Testis (tissue), 3 donors: ENCODE measurements around the gene TRAPPC11. TPM values are rescaled to one million over a fixed set of nuclear protein-coding genes. Genes with fewer than 3 reads are reported as not detected.

Source experiments
- DNase-seq: peaks from one replicate; pipeline ENCODE4 v3.0.0-alpha.2; 2019
- H3K27ac ChIP-seq, 2 donors: fragments of 200-600 bp; sonication (generic); one replicate each; pipeline ENCODE4 v1.5.1; 2019
- H3K27me3 ChIP-seq: fragments of 200-600 bp; sonication (generic); one replicate; pipeline ENCODE4 v1.5.1; 2019
- H3K36me3 ChIP-seq: fragments of 200-600 bp; sonication (generic); one replicate; pipeline ENCODE4 v1.5.1; 2017; ENCODE audit warnings: low read depth; ENCODE audit errors: missing control alignments
- H3K4me1 ChIP-seq: fragments of 200-600 bp; sonication (generic); one replicate; pipeline ENCODE4 v1.5.1; 2019
- H3K4me3 ChIP-seq, 2 donors: fragments of 200-600 bp; sonication (generic); one replicate each; pipeline ENCODE4 v1.5.1; 2017 to 2019
- H3K9me3 ChIP-seq: fragments of 200-600 bp; sonication (generic); one replicate; pipeline ENCODE4 v1.5.1; 2017
- POLR2A ChIP-seq: fragments of 450-650 bp; IDR thresholded peaks from one replicate; pipeline ENCODE4 v1.6.1; 2017; ENCODE audit warnings: antibody characterized with exemption, mild to moderate bottlenecking, moderate library complexity
- WGBS, 2 donors: methylation state at CpG; one replicate each; pipeline ENCODE4 v1.1.5; 2018; 5-methylcytosine and 5-hydroxymethylcytosine counted together
- intact Hi-C: fragments of 100-400 bp; cut with DNase I; formaldehyde crosslinking; loops from one replicate; pipeline ENCODE4 v1.15.1; 2023; ENCODE audit warnings: low total_unique reads
- polyA plus RNA-seq: library from polyadenylated mRNA; stranded (reverse); fragments of 350-450 nt; fragmentation: Illumina TruSeq; extraction: RNeasy Lipid Tissue Mini Kit (QIAGEN cat#74804); gene quantifications from one replicate; pipeline ENCODE4 v1.2.3, GENCODE V29; 2014; ENCODE audit warnings: low read depth, low replicate concordance; ENCODE audit not compliant: insufficient read depth
- total RNA-seq, 2 donors: library from RNA; depleted of rRNA; stranded (reverse); fragments of >200 nt; gene quantifications; one replicate each; pipeline ENCODE4 v1.2.3, GENCODE V29; 2016
- TF ChIP-seq, protein P1 (sequence below), 3 experiments: fragments of 450-650 bp in 2 of 3; fragments of 200-600 bp in 1 of 3; sonication (generic) in 1 of 3; IDR thresholded peaks; one replicate each; pipeline ENCODE4 v1.5.1; 2016 to 2019; ENCODE audit warnings: antibody characterized with exemption in 3 of 3, mild to moderate bottlenecking in 2 of 3, moderate library complexity in 1 of 3

The TRAPPC11 gene
- total and polyA plus RNA-seq, 3 donors from 2014 or later, result 31.2 to 81.6 (median 65.2) TPM

DNA sequence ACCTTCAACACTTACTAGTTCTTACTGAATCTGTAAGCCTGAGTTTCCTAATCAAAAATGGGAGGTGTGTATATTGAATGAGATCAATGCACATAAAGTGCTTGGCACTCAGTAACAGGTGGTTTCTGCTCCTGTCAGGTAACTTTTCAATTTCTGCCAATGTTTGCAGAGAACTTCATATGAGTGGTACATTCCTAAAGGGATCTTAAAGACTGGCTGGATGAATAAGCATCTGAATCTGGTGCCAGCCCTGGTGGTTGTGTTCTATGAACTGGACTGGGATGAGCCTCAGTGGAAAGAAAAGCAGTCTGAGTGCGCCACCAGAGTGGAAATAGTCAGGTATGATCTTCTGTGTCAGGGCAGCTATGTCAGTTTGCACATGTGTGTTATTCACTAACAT, 7.0 kb downstream of the TRAPPC11 start:
- WGBS, 2 donors, result 87 to 96% methylated on average over 1 of the region's 1 CpG
- Histone ChIP-seq H3K9me3 (no peaks in the 10 kb centered on the region), H3K27me3 (no peaks in the 10 kb centered on the region), H3K27ac (no peak overlapping the region), H3K36me3 (no peaks in the 10 kb centered on the region), H3K4me3 (no peak overlapping the region), H3K4me1 (no peaks in the 10 kb centered on the region)
- intact Hi-C loops, result no loop called here
- DNase-seq, result no peak
- no peak for TF ChIP-seq POLR2A
- TF ChIP-seq, protein P1, sequence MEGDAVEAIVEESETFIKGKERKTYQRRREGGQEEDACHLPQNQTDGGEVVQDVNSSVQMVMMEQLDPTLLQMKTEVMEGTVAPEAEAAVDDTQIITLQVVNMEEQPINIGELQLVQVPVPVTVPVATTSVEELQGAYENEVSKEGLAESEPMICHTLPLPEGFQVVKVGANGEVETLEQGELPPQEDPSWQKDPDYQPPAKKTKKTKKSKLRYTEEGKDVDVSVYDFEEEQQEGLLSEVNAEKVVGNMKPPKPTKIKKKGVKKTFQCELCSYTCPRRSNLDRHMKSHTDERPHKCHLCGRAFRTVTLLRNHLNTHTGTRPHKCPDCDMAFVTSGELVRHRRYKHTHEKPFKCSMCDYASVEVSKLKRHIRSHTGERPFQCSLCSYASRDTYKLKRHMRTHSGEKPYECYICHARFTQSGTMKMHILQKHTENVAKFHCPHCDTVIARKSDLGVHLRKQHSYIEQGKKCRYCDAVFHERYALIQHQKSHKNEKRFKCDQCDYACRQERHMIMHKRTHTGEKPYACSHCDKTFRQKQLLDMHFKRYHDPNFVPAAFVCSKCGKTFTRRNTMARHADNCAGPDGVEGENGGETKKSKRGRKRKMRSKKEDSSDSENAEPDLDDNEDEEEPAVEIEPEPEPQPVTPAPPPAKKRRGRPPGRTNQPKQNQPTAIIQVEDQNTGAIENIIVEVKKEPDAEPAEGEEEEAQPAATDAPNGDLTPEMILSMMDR (IDR thresholded peaks at IDR 0.05), result no peak

DNA sequence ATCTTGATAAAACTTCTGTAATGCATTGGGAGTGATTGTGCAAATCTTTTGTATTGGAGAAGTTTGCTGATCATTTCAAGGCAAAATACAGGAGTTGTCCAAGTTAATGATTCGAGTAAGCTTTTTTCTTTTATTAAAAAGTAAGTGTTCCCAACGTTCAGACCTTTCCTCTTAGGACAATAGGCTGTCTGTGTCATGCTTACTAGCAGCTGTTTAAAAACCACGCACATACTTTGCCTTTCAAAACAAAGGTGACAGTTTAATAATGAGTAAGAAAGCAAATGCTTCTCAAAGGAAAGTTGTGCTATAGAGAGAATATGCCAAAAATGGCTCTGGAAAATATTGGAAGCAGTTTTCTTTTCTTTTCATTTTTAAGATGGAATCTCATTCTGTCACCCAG, 11.2 kb downstream of the TRAPPC11 start:
- H3K9me3 ChIP-seq, result no peaks in the 10 kb centered on the region
- H3K27ac ChIP-seq, result no peak overlapping the region
- intact Hi-C loops, result no loop called here
- 69 to 74% methylated on average over 3 of the region's 3 CpGs for WGBS, 2 donors
- H3K4me3 ChIP-seq, result no peak overlapping the region
- no peak for DNase-seq
- no peaks in the 10 kb centered on the region for H3K36me3 ChIP-seq
- TF ChIP-seq, protein P1 (IDR thresholded peaks at IDR 0.05), result no peak
- TF ChIP-seq POLR2A, result no peak
- no peaks in the 10 kb centered on the region for H3K4me1 ChIP-seq
- no peaks in the 10 kb centered on the region for H3K27me3 ChIP-seq

DNA sequence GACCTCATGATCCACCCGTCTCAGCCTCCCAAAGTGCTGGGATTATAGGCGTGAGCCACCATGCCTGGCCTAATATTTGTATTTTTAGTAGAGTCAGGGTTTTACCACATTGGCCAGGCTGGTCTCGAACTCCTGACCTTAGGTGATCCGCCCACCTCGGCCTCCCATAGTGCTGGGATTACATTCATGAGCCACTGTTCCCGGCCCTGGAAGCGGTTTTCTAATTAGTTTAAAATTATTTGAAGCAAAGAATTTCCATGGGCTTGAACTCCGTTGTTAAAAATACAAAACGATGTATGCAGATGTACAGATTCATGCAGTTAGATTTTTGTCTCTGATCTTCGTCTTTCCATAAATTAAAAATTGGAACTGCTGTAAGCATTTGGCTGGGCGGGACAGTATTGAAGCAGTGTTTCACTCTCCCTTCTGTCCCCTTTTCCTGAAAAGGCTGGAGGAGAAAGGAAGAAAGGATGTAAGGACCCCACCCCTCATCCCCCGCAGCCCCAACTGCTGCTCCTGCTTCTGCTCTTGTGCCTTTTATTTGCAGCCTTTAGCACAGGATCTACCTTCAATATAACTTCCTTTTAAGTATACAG, 12.0 kb downstream of the TRAPPC11 start:
- 90 to 91% methylated on average over 12 of the region's 12 CpGs for WGBS, 2 donors
- no peak for DNase-seq
- intact Hi-C loops, result no loop called here
- Histone ChIP-seq H3K4me3 (no peak overlapping the region), H3K4me1 (no peaks in the 10 kb centered on the region), H3K27me3 (no peaks in the 10 kb centered on the region), H3K27ac (no peak overlapping the region), H3K36me3 (no peaks in the 10 kb centered on the region), H3K9me3 (no peaks in the 10 kb centered on the region)
- TF ChIP-seq POLR2A, result no peak
- TF ChIP-seq, protein P1 (IDR thresholded peaks at IDR 0.05), result no peak

GRCh38 chr4:183674153-183674552, 15.1 kb downstream of the TRAPPC11 start:
- no peak for DNase-seq
- Histone ChIP-seq H3K27ac (no peak overlapping the region), H3K4me1 (no peaks in the 10 kb centered on the region), H3K27me3 (no peaks in the 10 kb centered on the region), H3K36me3 (no peaks in the 10 kb centered on the region), H3K4me3 (no peak overlapping the region), H3K9me3 (no peaks in the 10 kb centered on the region)
- no peak for TF ChIP-seq POLR2A
- TF ChIP-seq, protein P1 (IDR thresholded peaks at IDR 0.05), result no peak
- WGBS, 2 donors, result 73 to 100% methylated on average over 3 of the region's 3 CpGs
- intact Hi-C loops, result no loop called here

GRCh38 chr4:183675625-183676024, 16.5 kb downstream of the TRAPPC11 start:
- no peaks in the 10 kb centered on the region for H3K27me3 ChIP-seq
- WGBS, 2 donors, result 80 to 88% methylated on average over 4 of the region's 4 CpGs
- intact Hi-C loops, result no loop called here
- H3K27ac ChIP-seq, result no peak overlapping the region
- no peak for TF ChIP-seq POLR2A
- TF ChIP-seq, protein P1 (IDR thresholded peaks at IDR 0.05), result no peak
- DNase-seq, result no peak
- H3K9me3 ChIP-seq, result no peaks in the 10 kb centered on the region
- no peaks in the 10 kb centered on the region for H3K4me1 ChIP-seq
- no peaks in the 10 kb centered on the region for H3K36me3 ChIP-seq
- no peak overlapping the region for H3K4me3 ChIP-seq
